Astrocyte (in vitro differentiated cells and primary cell): ENCODE results near the gene YJEFN3.

Source experiments
- CTCF ChIP-seq: IDR thresholded peaks from 2 replicates; pipeline ENCODE4 v1.5.1; 2011; ENCODE audit warnings: low read depth, mild to moderate bottlenecking, inconsistent platforms, low read length, moderate library complexity; ENCODE audit not compliant: insufficient read depth
- EZH2 ChIP-seq: IDR thresholded peaks from 2 replicates; pipeline ENCODE4 v1.6.1; 2012; ENCODE audit warnings: mild to moderate bottlenecking, low read length, inconsistent platforms; ENCODE audit not compliant: insufficient read depth

- no peak for TF ChIP-seq EZH2
- TF ChIP-seq CTCF = peak; percentile 77
Measured at GRCh38 chr19:19531951-19532805, 3.5 kb downstream of the YJEFN3 start.
